ENCODE measurements around the gene UTS2B. TPM values are rescaled to one million over a fixed set of nuclear protein-coding genes. Genes with fewer than 3 reads are reported as not detected.

UTS2B gene
- total RNA-seq, 1 donor from 2014 or later = not detected

DNA sequence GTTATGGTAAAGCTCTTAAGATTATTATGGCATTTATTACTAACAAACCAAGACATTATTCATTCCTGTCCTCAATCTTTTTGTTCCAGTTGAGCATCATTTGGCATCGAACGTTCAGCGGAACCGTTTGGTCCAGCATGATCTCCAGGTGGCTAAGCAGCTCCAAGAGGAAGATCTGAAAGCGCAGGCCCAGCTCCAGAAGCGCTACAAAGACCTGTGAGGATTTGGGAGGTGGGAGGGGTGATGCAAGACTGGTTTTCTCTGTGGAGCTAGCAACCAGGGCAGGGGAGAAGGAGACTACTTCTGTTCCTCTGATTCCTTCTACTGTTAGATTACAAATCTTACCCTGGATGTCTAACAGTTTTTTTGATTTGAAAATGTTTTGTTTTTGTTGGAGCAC, 27.6 kb upstream of the UTS2B start:
- FAIRE-seq (no peak), DNase-seq (ENCODE audit: low read depth) (no peak)
- Histone ChIP-seq H3K36me3 (ENCODE audit: control insufficient read depth, insufficient read depth, low read length) (peaks cover 1% of the 10 kb centered on the region), H3K27me3 (ENCODE audit: control insufficient read depth, insufficient read depth, low read length) (no peaks in the 10 kb centered on the region), H3K4me3 (ENCODE audit: low read depth, low read length) (no peak overlapping the region)
- no peak for TF ChIP-seq CTCF (IDR thresholded peaks at IDR 0.05; ENCODE audit: insufficient read depth, low read length, severe bottlenecking)

DNA sequence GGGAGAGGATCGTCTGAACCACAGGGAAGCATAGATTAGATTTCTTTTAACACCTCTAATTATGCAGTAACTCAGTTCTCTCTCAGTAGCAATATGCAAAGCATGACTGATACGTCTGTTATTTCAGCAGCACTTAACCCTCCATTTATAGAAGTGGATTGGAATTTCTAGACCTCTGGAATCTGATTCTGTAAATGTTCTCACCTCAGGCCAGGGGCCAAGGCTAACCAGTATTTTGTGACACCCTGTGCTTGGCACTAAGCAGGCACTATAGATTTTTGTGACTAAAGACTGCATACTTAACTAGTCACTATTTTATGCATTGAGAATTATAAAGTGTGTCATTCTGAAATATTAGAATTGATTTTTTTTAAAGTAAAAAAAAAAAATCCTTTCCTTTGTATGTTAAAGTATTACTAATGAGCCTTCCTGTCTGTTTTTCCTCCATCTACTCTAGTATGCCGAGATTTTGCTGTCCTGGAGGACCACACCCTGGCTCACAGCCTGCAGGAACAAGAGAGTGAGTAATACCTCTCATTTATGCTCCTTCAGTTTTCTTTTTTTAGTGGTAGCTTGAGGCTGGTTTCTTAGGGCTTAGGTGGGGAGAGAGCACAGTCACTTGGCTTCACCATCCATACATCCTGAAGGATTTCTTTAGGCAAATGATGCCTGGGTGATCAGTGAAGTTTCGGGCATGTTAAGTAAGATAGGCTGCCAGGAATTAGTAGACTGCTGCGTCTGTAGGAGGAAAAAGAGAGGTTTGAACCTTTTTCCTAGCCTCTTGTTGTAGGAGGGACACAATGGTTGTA, 26.5 kb upstream of the UTS2B start:
- no peaks in the 10 kb centered on the region for H3K27me3 ChIP-seq (ENCODE audit: control insufficient read depth, insufficient read depth, low read length)
- peak; percentile 92 for DNase-seq (ENCODE audit: low read depth)
- no peak overlapping the region for H3K4me3 ChIP-seq (ENCODE audit: low read depth, low read length)
- no peak for TF ChIP-seq CTCF (IDR thresholded peaks at IDR 0.05; ENCODE audit: insufficient read depth, low read length, severe bottlenecking)
- FAIRE-seq = no peak
- H3K36me3 ChIP-seq (ENCODE audit: control insufficient read depth, insufficient read depth, low read length) = peaks cover 1% of the 10 kb centered on the region

DNA sequence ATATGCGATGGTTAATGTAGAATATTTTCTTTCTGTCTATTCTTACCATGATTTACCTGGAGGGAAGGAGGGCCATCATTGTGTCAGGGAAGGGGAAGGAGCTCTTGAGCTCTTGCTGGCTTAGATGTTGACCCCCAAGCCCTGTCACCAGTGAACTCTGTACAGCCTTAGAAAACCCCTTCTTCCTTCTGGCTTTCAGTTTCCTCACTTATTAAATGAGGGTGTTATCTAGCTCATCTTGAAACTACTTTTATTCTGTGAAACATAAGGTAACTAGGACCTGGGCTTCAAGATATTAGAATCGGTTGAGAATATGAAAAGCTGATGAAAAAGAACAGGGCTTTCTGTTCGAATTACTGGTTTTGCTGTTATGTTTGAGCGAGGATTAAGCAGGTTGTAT, 25.1 kb upstream of the UTS2B start:
- FAIRE-seq = no peak
- no peaks in the 10 kb centered on the region for H3K36me3 ChIP-seq (ENCODE audit: control insufficient read depth, insufficient read depth, low read length)
- H3K4me3 ChIP-seq (ENCODE audit: low read depth, low read length) = no peak overlapping the region
- no peaks in the 10 kb centered on the region for H3K27me3 ChIP-seq (ENCODE audit: control insufficient read depth, insufficient read depth, low read length)
- TF ChIP-seq CTCF (IDR thresholded peaks at IDR 0.05; ENCODE audit: insufficient read depth, low read length, severe bottlenecking) = no peak
- no peak for DNase-seq (ENCODE audit: low read depth)

GRCh38 chr3:191353022-191353777, 22.9 kb upstream of the UTS2B start:
- no peak for TF ChIP-seq CTCF (IDR thresholded peaks at IDR 0.05; ENCODE audit: insufficient read depth, low read length, severe bottlenecking)
- H3K27me3 ChIP-seq (ENCODE audit: control insufficient read depth, insufficient read depth, low read length) = no peaks in the 10 kb centered on the region
- FAIRE-seq = no peak

DNA sequence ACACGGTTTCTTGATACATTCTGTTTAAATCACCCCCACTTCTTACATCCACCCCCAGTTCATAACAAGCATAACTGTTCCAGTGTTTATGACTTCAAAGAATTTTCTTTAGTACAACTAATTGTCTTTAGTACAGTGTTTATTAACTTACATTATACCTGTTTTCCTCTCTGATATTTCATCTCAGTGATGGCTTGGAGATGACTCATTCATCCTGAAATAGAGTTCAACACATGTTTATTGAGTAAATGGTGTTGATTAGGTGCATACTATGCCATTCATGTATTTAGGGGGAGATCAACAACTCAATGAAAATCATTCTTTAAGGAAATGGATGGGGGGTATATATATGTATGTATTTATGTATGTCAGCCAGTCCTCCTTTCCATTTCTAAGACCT, 21.7 kb upstream of the UTS2B start:
- no peak overlapping the region for H3K4me3 ChIP-seq (ENCODE audit: low read depth, low read length)
- FAIRE-seq (no peak), DNase-seq (ENCODE audit: low read depth) (peak; percentile 62)
- no peaks in the 10 kb centered on the region for H3K36me3 ChIP-seq (ENCODE audit: control insufficient read depth, insufficient read depth, low read length)
- H3K27me3 ChIP-seq (ENCODE audit: control insufficient read depth, insufficient read depth, low read length) = no peaks in the 10 kb centered on the region
- no peak for TF ChIP-seq CTCF (IDR thresholded peaks at IDR 0.05; ENCODE audit: insufficient read depth, low read length, severe bottlenecking)

More at GRCh38 chr3:191353022-191353777, 22.9 kb upstream of the UTS2B start:
- Histone ChIP-seq H3K4me3 (ENCODE audit: low read depth, low read length) (no peak overlapping the region), H3K36me3 (ENCODE audit: control insufficient read depth, insufficient read depth, low read length) (no peaks in the 10 kb centered on the region)
- DNase-seq (ENCODE audit: low read depth) = no peak

Data from bronchial epithelial cell (primary cell).